Measurements from ENCODE around the gene PRR5. TPM values are rescaled to one million over a fixed set of nuclear protein-coding genes. Genes with fewer than 3 reads are reported as not detected.

The PRR5 gene
- total RNA-seq, 2 donors from 2014 or later: 12.5 to 20.4 TPM

DNA sequence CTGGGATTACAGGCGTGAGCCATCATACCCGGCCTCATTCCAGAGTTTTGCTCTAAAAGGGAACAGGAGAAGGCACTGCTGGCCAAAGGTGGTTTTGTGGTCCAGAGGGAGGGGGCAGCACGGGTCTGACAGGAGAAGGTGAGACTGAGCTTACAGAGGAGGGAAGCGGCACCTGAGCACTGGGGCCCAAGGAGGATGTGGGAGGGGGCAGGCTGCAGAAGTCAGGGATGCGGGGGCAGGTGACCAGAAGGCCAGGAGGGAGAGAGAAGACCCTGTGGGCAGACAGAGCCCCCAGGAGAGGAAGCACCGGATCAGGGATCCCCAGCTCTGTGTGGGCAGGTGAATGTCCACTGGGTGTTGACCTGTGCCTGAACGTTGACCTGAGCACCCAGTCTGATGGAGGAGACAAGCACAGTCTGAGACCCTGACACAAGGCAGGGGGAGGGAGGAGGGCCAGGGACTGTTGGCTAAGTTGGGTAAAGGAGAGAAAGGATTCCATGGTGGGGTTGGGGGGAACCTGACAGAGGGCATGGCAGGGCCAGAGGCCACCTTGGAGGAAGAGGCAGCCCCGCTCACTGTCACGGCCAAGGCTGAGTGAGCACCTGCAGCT, 12.0 kb upstream of the PRR5 start:
- Histone ChIP-seq H3K9me3 (no peaks in the 10 kb centered on the region), H3K27me3 (no peaks in the 10 kb centered on the region), H3K27ac (no peak overlapping the region), H3K4me3 (no peak overlapping the region), H3K4me1 (peaks cover 3% of the 10 kb centered on the region), H3K36me3 (replicated peaks in 1 of 2; ENCODE audit: insufficient read depth in 1 of 2, low read depth in 2 of 2) (no peaks in the 10 kb centered on the region)
- DNase-seq: no peak
- 69 to 72% methylated on average over 9 of the region's 9 CpGs for WGBS, 2 donors
- TF ChIP-seq POLR2A (IDR thresholded peaks at IDR 0.05): no peak
- TF ChIP-seq, protein P1, sequence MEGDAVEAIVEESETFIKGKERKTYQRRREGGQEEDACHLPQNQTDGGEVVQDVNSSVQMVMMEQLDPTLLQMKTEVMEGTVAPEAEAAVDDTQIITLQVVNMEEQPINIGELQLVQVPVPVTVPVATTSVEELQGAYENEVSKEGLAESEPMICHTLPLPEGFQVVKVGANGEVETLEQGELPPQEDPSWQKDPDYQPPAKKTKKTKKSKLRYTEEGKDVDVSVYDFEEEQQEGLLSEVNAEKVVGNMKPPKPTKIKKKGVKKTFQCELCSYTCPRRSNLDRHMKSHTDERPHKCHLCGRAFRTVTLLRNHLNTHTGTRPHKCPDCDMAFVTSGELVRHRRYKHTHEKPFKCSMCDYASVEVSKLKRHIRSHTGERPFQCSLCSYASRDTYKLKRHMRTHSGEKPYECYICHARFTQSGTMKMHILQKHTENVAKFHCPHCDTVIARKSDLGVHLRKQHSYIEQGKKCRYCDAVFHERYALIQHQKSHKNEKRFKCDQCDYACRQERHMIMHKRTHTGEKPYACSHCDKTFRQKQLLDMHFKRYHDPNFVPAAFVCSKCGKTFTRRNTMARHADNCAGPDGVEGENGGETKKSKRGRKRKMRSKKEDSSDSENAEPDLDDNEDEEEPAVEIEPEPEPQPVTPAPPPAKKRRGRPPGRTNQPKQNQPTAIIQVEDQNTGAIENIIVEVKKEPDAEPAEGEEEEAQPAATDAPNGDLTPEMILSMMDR (IDR thresholded peaks at IDR 0.05): no peak
- intact Hi-C loops (cut with DNase I): no loop called here
- no peak for ATAC-seq

DNA sequence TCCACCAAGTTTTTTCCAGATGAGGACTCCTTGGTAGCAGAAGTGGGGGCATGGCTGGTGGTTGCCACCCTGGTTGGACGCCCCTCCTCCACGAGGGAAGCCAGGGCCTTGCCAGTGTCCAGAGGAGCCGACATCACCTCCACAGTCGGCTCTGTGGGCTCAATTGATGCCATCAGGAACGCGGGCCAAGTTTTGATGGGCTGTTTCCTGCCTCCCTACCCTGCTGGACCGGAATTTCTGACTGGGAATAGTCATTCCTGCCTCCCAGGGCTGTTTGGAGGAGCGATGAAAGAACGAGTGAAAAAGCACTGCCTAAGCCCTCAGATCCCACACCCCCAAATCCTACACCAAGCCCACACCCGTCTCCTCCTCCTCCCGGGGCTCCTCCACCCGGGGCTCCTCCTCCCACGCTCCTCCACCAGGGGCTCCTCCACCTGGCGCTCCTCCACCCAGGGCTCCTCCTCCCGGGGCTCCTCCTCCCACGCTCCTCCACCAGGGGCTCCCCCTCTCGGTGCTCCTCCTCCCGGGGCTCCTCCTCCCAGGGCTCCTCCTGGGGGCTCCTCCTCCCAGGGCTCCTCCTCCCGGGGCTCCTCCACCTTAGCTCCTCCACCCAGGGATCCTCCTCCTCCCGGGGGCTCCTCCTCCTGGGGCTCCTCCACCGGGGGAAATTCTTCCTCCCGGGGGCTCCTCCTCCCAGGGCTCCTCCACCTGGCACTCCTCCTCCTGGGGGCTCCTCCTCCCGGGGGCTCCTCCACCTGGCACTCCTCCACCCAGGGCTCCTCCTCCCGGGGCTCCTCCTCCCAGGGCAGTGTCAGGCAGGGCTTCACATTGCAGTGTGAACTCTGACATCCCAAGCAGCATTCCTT, 10.0 kb upstream of the PRR5 start:
- no peak for TF ChIP-seq POLR2A (IDR thresholded peaks at IDR 0.05)
- TF ChIP-seq, protein P1 (IDR thresholded peaks at IDR 0.05): no peak
- WGBS, 2 donors: 49 to 53% methylated on average over 18 to 24 of the region's 24 CpGs
- intact Hi-C loops (cut with DNase I): no loop called here
- H3K27ac ChIP-seq: no peak overlapping the region
- H3K27me3 ChIP-seq: no peaks in the 10 kb centered on the region
- ATAC-seq (peak; percentile 15), DNase-seq (no peak)
- H3K4me1 ChIP-seq: no peaks in the 10 kb centered on the region
- no peaks in the 10 kb centered on the region for H3K9me3 ChIP-seq
- H3K36me3 ChIP-seq (replicated peaks in 1 of 2; ENCODE audit: insufficient read depth in 1 of 2, low read depth in 2 of 2): no peaks in the 10 kb centered on the region
- no peak overlapping the region for H3K4me3 ChIP-seq

DNA sequence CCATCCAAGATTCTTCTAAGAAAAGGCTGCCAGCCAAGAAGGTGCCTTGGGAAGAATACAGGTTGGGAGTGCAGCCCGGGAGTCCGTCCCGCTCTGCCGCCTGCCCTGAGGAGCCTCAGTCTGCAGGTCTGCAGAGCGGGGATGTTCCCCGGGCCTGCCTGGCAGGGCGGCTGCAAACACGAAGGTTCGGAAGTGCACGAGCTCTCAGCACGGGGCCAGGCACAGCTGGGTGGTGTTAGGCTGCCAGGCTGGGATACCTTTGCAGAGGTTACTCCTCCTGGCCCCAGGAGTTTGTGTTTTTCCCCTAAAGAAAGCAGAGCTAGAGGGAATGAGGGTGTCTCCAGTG, 9.4 kb upstream of the PRR5 start:
- no peak overlapping the region for H3K4me3 ChIP-seq
- H3K27me3 ChIP-seq: no peaks in the 10 kb centered on the region
- H3K36me3 ChIP-seq (replicated peaks in 1 of 2; ENCODE audit: insufficient read depth in 1 of 2, low read depth in 2 of 2): no peaks in the 10 kb centered on the region
- intact Hi-C loops (cut with DNase I): no loop called here
- TF ChIP-seq, protein P1 (IDR thresholded peaks at IDR 0.05): no peak
- no peak for TF ChIP-seq POLR2A (IDR thresholded peaks at IDR 0.05)
- H3K9me3 ChIP-seq: no peaks in the 10 kb centered on the region
- H3K4me1 ChIP-seq: no peaks in the 10 kb centered on the region
- H3K27ac ChIP-seq: no peak overlapping the region
- no peak for DNase-seq
- 80 to 81% methylated on average over 6 to 11 of the region's 11 CpGs for WGBS, 2 donors
- ATAC-seq: no peak

DNA sequence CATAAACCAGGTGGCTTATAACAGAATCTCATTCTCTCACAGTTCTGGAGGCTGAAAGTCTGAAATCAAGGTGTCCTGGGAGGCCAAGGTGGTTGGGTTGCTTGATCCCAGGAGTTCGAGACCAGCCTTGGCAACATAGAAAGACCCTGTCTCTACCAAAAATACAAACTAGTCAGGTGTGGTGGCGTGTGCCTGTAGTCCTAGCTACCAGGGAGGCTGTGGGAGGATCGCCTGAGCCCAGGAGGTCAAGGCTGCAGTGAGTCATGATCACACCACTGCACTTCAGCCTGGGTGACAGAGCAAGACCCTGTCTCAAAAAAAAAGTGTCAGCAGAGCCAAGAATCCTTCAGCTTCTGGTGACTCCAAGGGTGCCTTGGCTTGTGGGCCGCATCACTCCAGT, 8.9 kb upstream of the PRR5 start:
- DNase-seq (no peak), ATAC-seq (no peak)
- intact Hi-C loops (cut with DNase I): no loop called here
- Histone ChIP-seq H3K36me3 (replicated peaks in 1 of 2; ENCODE audit: insufficient read depth in 1 of 2, low read depth in 2 of 2) (no peaks in the 10 kb centered on the region), H3K4me1 (no peaks in the 10 kb centered on the region), H3K4me3 (no peak overlapping the region), H3K9me3 (no peaks in the 10 kb centered on the region), H3K27me3 (no peaks in the 10 kb centered on the region), H3K27ac (no peak overlapping the region)
- 81% methylated on average over 4 of the region's 4 CpGs for WGBS, 2 donors
- TF ChIP-seq POLR2A (IDR thresholded peaks at IDR 0.05): no peak

DNA sequence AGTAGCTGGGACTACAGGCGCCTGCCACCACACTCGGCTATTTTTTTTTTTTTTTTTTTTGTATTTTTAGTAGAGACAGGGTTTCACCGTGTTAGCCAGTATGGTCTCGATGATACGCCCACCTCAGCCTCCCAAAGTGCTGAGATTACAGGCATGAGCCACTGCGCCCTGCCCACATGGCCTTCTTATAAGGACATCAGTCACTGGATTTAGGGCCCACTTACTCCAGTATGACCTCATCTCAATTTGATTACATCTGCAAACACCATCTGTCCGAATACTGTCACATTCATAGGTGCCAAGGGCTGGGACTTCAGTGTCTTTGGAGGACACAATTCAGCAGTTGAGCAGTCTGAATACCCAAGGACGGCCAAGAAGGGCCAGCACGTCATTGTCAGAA, 8.2 kb upstream of the PRR5 start:
- Histone ChIP-seq H3K36me3 (replicated peaks in 1 of 2; ENCODE audit: insufficient read depth in 1 of 2, low read depth in 2 of 2) (no peaks in the 10 kb centered on the region), H3K27ac (no peak overlapping the region), H3K4me3 (no peak overlapping the region), H3K27me3 (no peaks in the 10 kb centered on the region), H3K4me1 (no peaks in the 10 kb centered on the region), H3K9me3 (no peaks in the 10 kb centered on the region)
- WGBS, 2 donors: 87 to 88% methylated on average over 8 to 9 of the region's 9 CpGs
- no peak for DNase-seq
- no peak for ATAC-seq
- intact Hi-C loops (cut with DNase I): no loop called here
- TF ChIP-seq, protein P1 (IDR thresholded peaks at IDR 0.05): no peak
- TF ChIP-seq POLR2A (IDR thresholded peaks at IDR 0.05): no peak

All from body of pancreas (tissue), 4 donors.